ENCODE results near the gene GUCY1A2. TPM values are rescaled to one million over a fixed set of nuclear protein-coding genes. Genes with fewer than 3 reads are reported as not detected.

The GUCY1A2 gene
- total RNA-seq, 1 experiment from 2014 or later: not detected

GRCh38 chr11:106815209-106815608 is 203.1 kb downstream of the GUCY1A2 start:
- H3K4me1 ChIP-seq (ENCODE audit: insufficient read depth, low read length): no peaks in the 10 kb centered on the region
- no peaks in the 10 kb centered on the region for H4K20me1 ChIP-seq (ENCODE audit: low read length)
- H3K9ac ChIP-seq (ENCODE audit: low read length): no peak overlapping the region
- ATAC-seq (no peak), DNase-seq (no peak)
- H3K4me2 ChIP-seq (ENCODE audit: low read length): no peak overlapping the region
- H2AFZ ChIP-seq (ENCODE audit: low read length): no peak overlapping the region
- POLR2A ChIA-PET (ENCODE audit: unreplicated experiment): no interaction called here
- H3K4me3 ChIP-seq (ENCODE audit: low read length): no peak overlapping the region
- no peaks in the 10 kb centered on the region for H3F3A ChIP-seq (ENCODE audit: low read length, unreplicated experiment)
- H3K9me2 ChIP-seq (replicated peaks; ENCODE audit: low read length): no peaks in the 10 kb centered on the region
- H3K79me2 ChIP-seq (ENCODE audit: low read length): no peaks in the 10 kb centered on the region
- intact Hi-C loops (cut with micrococcal nuclease): no loop called here
- CTCF ChIA-PET: no interaction called here
- TF ChIP-seq EZH2phosphoT487 (IDR thresholded peaks at IDR 0.05; ENCODE audit: borderline replicate concordance, low read length): no peak
- TF ChIP-seq, protein P1, sequence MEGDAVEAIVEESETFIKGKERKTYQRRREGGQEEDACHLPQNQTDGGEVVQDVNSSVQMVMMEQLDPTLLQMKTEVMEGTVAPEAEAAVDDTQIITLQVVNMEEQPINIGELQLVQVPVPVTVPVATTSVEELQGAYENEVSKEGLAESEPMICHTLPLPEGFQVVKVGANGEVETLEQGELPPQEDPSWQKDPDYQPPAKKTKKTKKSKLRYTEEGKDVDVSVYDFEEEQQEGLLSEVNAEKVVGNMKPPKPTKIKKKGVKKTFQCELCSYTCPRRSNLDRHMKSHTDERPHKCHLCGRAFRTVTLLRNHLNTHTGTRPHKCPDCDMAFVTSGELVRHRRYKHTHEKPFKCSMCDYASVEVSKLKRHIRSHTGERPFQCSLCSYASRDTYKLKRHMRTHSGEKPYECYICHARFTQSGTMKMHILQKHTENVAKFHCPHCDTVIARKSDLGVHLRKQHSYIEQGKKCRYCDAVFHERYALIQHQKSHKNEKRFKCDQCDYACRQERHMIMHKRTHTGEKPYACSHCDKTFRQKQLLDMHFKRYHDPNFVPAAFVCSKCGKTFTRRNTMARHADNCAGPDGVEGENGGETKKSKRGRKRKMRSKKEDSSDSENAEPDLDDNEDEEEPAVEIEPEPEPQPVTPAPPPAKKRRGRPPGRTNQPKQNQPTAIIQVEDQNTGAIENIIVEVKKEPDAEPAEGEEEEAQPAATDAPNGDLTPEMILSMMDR (conservative IDR thresholded peaks at IDR 0.05; ENCODE audit: low read depth, low read length): no peak
- TF ChIP-seq EZH2 (IDR thresholded peaks at IDR 0.05; ENCODE audit: low read length, unreplicated experiment): no peak
- H3K27me3 ChIP-seq (ENCODE audit: low read length): 0 out of 2 replicates have a peak, but pooled peaks cover 9% of the 10 kb centered on the region
- no peak overlapping the region for H3K27ac ChIP-seq (ENCODE audit: low read length)
- no TSS peak for BruUV-seq (replicated peaks)
- no peaks in the 10 kb centered on the region for H3K36me3 ChIP-seq (ENCODE audit: low read depth, low read length)
- H3K9me3 ChIP-seq (ENCODE audit: low read length): no peaks in the 10 kb centered on the region

- TF ChIP-seq, protein P1 (conservative IDR thresholded peaks at IDR 0.05; ENCODE audit: low read depth, low read length): no peak
- no peak for TF ChIP-seq EZH2phosphoT487 (IDR thresholded peaks at IDR 0.05; ENCODE audit: borderline replicate concordance, low read length)
- TF ChIP-seq EZH2 (IDR thresholded peaks at IDR 0.05; ENCODE audit: low read length, unreplicated experiment): no peak
- ChIA-PET CTCF (interaction anchor here (0.5 kb wide), 1 partner anchor 230 kb away, joined by 3 read pairs; no protein-coding TSS in a partner anchor), POLR2A (ENCODE audit: unreplicated experiment) (interaction anchor here (0.6 kb wide), 1 partner anchor 352 kb away, joined by 4 read pairs; no protein-coding TSS in a partner anchor)
- H3K4me1 ChIP-seq (ENCODE audit: insufficient read depth, low read length): no peaks in the 10 kb centered on the region
- H3K27ac ChIP-seq (ENCODE audit: low read length): no peak overlapping the region
- no peaks in the 10 kb centered on the region for H3K79me2 ChIP-seq (ENCODE audit: low read length)
- no peak overlapping the region for H2AFZ ChIP-seq (ENCODE audit: low read length)
- no peaks in the 10 kb centered on the region for H3K9me3 ChIP-seq (ENCODE audit: low read length)
- ATAC-seq (no peak), DNase-seq (no peak)
- no peak overlapping the region for H3K4me2 ChIP-seq (ENCODE audit: low read length)
- H3K9me2 ChIP-seq (replicated peaks; ENCODE audit: low read length): no peaks in the 10 kb centered on the region
- H3K9ac ChIP-seq (ENCODE audit: low read length): no peak overlapping the region
- no peaks in the 10 kb centered on the region for H3K36me3 ChIP-seq (ENCODE audit: low read depth, low read length)
- 0 out of 2 replicates have a peak, but pooled peaks cover 9% of the 10 kb centered on the region for H3K27me3 ChIP-seq (ENCODE audit: low read length)
- no peaks in the 10 kb centered on the region for H3F3A ChIP-seq (ENCODE audit: low read length, unreplicated experiment)
- H4K20me1 ChIP-seq (ENCODE audit: low read length): no peaks in the 10 kb centered on the region
- no TSS peak for BruUV-seq (replicated peaks)
- H3K4me3 ChIP-seq (ENCODE audit: low read length): no peak overlapping the region
- intact Hi-C loops (cut with micrococcal nuclease): no loop called here
Observed at GRCh38 chr11:106813806-106814205, 204.5 kb downstream of the GUCY1A2 start.

DNA sequence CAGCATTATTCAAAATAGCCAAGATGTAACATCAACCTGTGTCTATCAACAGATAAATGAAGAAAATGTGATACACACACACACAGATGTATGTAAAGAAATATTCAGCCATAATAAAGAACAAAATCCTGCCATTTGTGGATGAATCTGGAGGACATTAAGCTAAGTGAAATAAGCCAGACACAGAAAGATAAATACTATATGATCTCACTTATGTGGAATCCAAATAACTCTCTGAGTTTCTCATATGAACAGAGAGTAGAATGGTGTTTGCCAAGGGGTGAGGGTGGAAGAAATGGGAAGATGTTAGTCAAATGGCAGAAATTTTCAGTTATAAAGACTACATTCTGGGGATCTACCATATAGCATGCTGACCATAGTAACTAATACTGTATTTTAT is 224.2 kb downstream of the GUCY1A2 start:
- no peaks in the 10 kb centered on the region for H3F3A ChIP-seq (ENCODE audit: low read length, unreplicated experiment)
- ATAC-seq (no peak), DNase-seq (no peak)
- H3K27me3 ChIP-seq (ENCODE audit: low read length): no peaks in the 10 kb centered on the region
- H3K4me1 ChIP-seq (ENCODE audit: insufficient read depth, low read length): no peaks in the 10 kb centered on the region
- no peaks in the 10 kb centered on the region for H3K36me3 ChIP-seq (ENCODE audit: low read depth, low read length)
- intact Hi-C loops (cut with micrococcal nuclease): no loop called here
- BruUV-seq (replicated peaks): no TSS peak
- CTCF ChIA-PET: no interaction called here
- H3K4me2 ChIP-seq (ENCODE audit: low read length): no peak overlapping the region
- H3K9me2 ChIP-seq (replicated peaks; ENCODE audit: low read length): no peaks in the 10 kb centered on the region; the same call in 1 of the 2 replicates
- no peak overlapping the region for H3K27ac ChIP-seq (ENCODE audit: low read length)
- no peaks in the 10 kb centered on the region for H3K79me2 ChIP-seq (ENCODE audit: low read length)
- TF ChIP-seq EZH2phosphoT487 (IDR thresholded peaks at IDR 0.05; ENCODE audit: borderline replicate concordance, low read length): no peak
- TF ChIP-seq EZH2 (IDR thresholded peaks at IDR 0.05; ENCODE audit: low read length, unreplicated experiment): no peak
- TF ChIP-seq, protein P1 (conservative IDR thresholded peaks at IDR 0.05; ENCODE audit: low read depth, low read length): no peak
- H3K9me3 ChIP-seq (ENCODE audit: low read length): no peaks in the 10 kb centered on the region
- H3K9ac ChIP-seq (ENCODE audit: low read length): no peak overlapping the region
- H2AFZ ChIP-seq (ENCODE audit: low read length): no peak overlapping the region
- H3K4me3 ChIP-seq (ENCODE audit: low read length): no peak overlapping the region
- no peaks in the 10 kb centered on the region for H4K20me1 ChIP-seq (ENCODE audit: low read length)
- POLR2A ChIA-PET (ENCODE audit: unreplicated experiment): no interaction called here
